Endothelial cell of umbilical vein (primary cell): ENCODE data around the gene EIF3J. TPM values are rescaled to one million over a fixed set of nuclear protein-coding genes. Genes with fewer than 3 reads are reported as not detected.

Experiments used
- BruUV-seq: library from RNA; stranded (reverse); fragments of 400-500 nt; replicated peaks from 2 replicates; lab custom pipeline; 2021; lab: Mats Ljungman, UMichigan
- CTCF ChIA-PET: fragments of 300-600, 350-600 bp; sonication (Branson Sonifier 250); formaldehyde crosslinking; loops from one replicate; lab custom pipeline; 2021; ENCODE audit warnings: antibody characterized with exemption, inconsistent platforms; lab: Charles Lee
- POLR2A ChIA-PET: fragments of 300-600, 350-600 bp; sonication (Branson Sonifier 250); formaldehyde crosslinking; loops from one replicate; lab custom pipeline; 2021; ENCODE audit warnings: antibody characterized with exemption, inconsistent platforms; lab: Charles Lee
- DNase-seq: peaks from one replicate; pipeline ENCODE4 v3.0.0-alpha.2; 2011; ENCODE audit warnings: low read depth, low spot score
- FAIRE-seq: peaks from 2 replicates; lab custom pipeline; 2011; peaks lifted over from hg19 to GRCh38; lab: Jason Lieb, UNC
- H2AFZ ChIP-seq: 2 replicates; pipeline ENCODE4 v1.6.0; 2012; ENCODE audit warnings: low read depth, low read length, control low read depth, inconsistent platforms
- H3K27ac ChIP-seq: 2 replicates; pipeline ENCODE4 v1.5.1; 2011; ENCODE audit warnings: low read depth, mild to moderate bottlenecking, control low read depth, low read length, moderate library complexity; ENCODE audit not compliant: insufficient read depth
- H3K27me3 ChIP-seq, 2 experiments: 2 replicates each; pipeline versions ENCODE4 v1.6.0 to v1.6.1; 2011; ENCODE audit warnings: low read length in 2 of 2, mixed read lengths in 1 of 2; ENCODE audit not compliant: control insufficient read depth in 2 of 2, insufficient read depth in 2 of 2
- H3K36me3 ChIP-seq, 2 experiments: 2 replicates in 1 of 2; 3 replicates in 1 of 2; pipeline ENCODE4 v1.5.1; 2011; ENCODE audit warnings: low read length in 2 of 2, mild to moderate bottlenecking in 1 of 2, moderate library complexity in 1 of 2; ENCODE audit not compliant: control insufficient read depth in 2 of 2, insufficient read depth in 2 of 2; ENCODE audit errors: extremely low read depth in 1 of 2
- H3K4me1 ChIP-seq: 3 replicates; pipeline ENCODE4 v1.5.1; 2011; ENCODE audit warnings: mild to moderate bottlenecking, low read length; ENCODE audit not compliant: control insufficient read depth, insufficient read depth; ENCODE audit errors: extremely low read depth
- H3K4me2 ChIP-seq: 2 replicates; pipeline ENCODE4 v1.6.1; 2011; ENCODE audit warnings: low read length, control low read depth, mixed read lengths; ENCODE audit not compliant: insufficient read depth
- H3K4me3 ChIP-seq, 3 experiments: fragments of 200-600 bp in 1 of 3; sonication (generic), shearing (Covaris generic) in 1 of 3; replicated peaks in 1 of 3; 2 replicates each; pipeline ENCODE4 v1.5.1; 2011 to 2016; ENCODE audit warnings: control low read depth in 3 of 3, low read length in 3 of 3, mild to moderate bottlenecking in 2 of 3, inconsistent platforms in 1 of 3, low read depth in 1 of 3, moderate library complexity in 1 of 3; ENCODE audit not compliant: insufficient read depth in 1 of 3
- H3K79me2 ChIP-seq: 2 replicates; pipeline ENCODE4 v1.6.0; 2012; ENCODE audit warnings: low read length, inconsistent platforms; ENCODE audit not compliant: control insufficient read depth, insufficient read depth
- H3K9ac ChIP-seq: replicated peaks from 2 replicates; pipeline ENCODE3; 2011; ENCODE audit warnings: low read length, control low read depth; ENCODE audit not compliant: insufficient read depth; ENCODE audit errors: extremely low read depth
- H3K9me1 ChIP-seq: replicated peaks from 3 replicates; pipeline ENCODE4 v1.6.0; 2011; ENCODE audit warnings: mild to moderate bottlenecking, low read length; ENCODE audit not compliant: control insufficient read depth, insufficient read depth; ENCODE audit errors: extremely low read depth
- H3K9me3 ChIP-seq: replicated peaks from 2 replicates; pipeline ENCODE4 v1.5.1; 2012; ENCODE audit warnings: low read length, inconsistent platforms; ENCODE audit not compliant: control insufficient read depth, insufficient read depth
- H4K20me1 ChIP-seq: replicated peaks from 2 replicates; pipeline ENCODE3; 2011; ENCODE audit warnings: mild to moderate bottlenecking, low read length; ENCODE audit not compliant: control insufficient read depth, insufficient read depth; ENCODE audit errors: extremely low read depth
- EZH2 ChIP-seq: IDR thresholded peaks from 2 replicates; pipeline ENCODE4 v1.6.1; 2012; ENCODE audit warnings: borderline replicate concordance, low read depth, mild to moderate bottlenecking, moderate library complexity, low read length, inconsistent platforms; ENCODE audit not compliant: severe bottlenecking
- FOS ChIP-seq: IDR thresholded peaks from 2 replicates; pipeline ENCODE4 v1.6.1; 2011; ENCODE audit warnings: mild to moderate bottlenecking, low read length, moderate library complexity, borderline replicate concordance; ENCODE audit not compliant: insufficient read depth
- GATA2 ChIP-seq: IDR thresholded peaks from 2 replicates; pipeline ENCODE4 v1.7.0; 2011; ENCODE audit warnings: low read depth, mild to moderate bottlenecking, moderate library complexity, mixed read lengths, low read length; ENCODE audit not compliant: insufficient read length, insufficient read depth
- JUN ChIP-seq: IDR thresholded peaks from 2 replicates; pipeline ENCODE4 v1.6.1; 2011; ENCODE audit warnings: borderline replicate concordance, low read depth; ENCODE audit not compliant: insufficient read length, insufficient read depth
- MYC ChIP-seq: IDR thresholded peaks from one replicate; pipeline ENCODE4 v1.6.1; 2011; ENCODE audit warnings: mild to moderate bottlenecking, low read depth, low read length
- POLR2A ChIP-seq: IDR thresholded peaks from 2 replicates; pipeline ENCODE4 v1.6.1; 2012; ENCODE audit warnings: low read depth, mild to moderate bottlenecking, control low read depth, low read length
- POLR2AphosphoS5 ChIP-seq: IDR thresholded peaks from 2 replicates; pipeline ENCODE4 v1.6.1; 2012; ENCODE audit warnings: low read depth, mild to moderate bottlenecking, control low read depth, low read length, moderate library complexity; ENCODE audit not compliant: insufficient read depth
- dilution Hi-C: fragments of 300-500 bp; cut with MboI; formaldehyde crosslinking; loops from one replicate; pipeline ENCODE4 v1.15.0; 2019; ENCODE audit warnings: low sequenced_read_pairs; ENCODE audit not compliant: extremely low pct_ligation_motif_present
- intact Hi-C: fragments of 100-400 bp; cut with micrococcal nuclease; formaldehyde crosslinking; loops from one replicate; pipeline ENCODE4 v1.10.0; 2022
- polyA plus RNA-seq, 4 experiments: library from polyadenylated mRNA; depleted of rRNA in 3 of 4; stranded (reverse) in 3 of 4; unstranded in 1 of 4; fragments of >200 nt; gene quantifications; 2 replicates each; pipeline versions ENCODE4 v1.2.1 to v1.2.3, GENCODE V29; 2011 to 2012; ENCODE audit warnings: missing spikeins in 1 of 4
- total RNA-seq: library from RNA; stranded (reverse); gene quantifications from 2 replicates; pipeline ENCODE4 v1.2.3, GENCODE V29; 2021
- TF ChIP-seq, protein P1 (sequence below): IDR thresholded peaks from 2 replicates; pipeline ENCODE4 v1.6.1; 2011; ENCODE audit not compliant: insufficient read depth, insufficient read length
- TF ChIP-seq, protein P2 (sequence below), 2 donors: IDR thresholded peaks; 1 replicate in 1 of 2; 2 replicates in 1 of 2; pipeline ENCODE4 v1.5.1; 2011; ENCODE audit warnings: low read length in 2 of 2, mild to moderate bottlenecking in 2 of 2, moderate library complexity in 2 of 2, control low read depth in 1 of 2, inconsistent platforms in 1 of 2, low read depth in 1 of 2; ENCODE audit not compliant: insufficient read depth in 1 of 2; ENCODE audit errors: extremely low read depth in 1 of 2

The EIF3J gene
- total and polyA plus RNA-seq, 2 donors (not counting 3 experiments of a cell fraction or from before 2014, with no cell fraction given), result 35.4 to 150 TPM

DNA sequence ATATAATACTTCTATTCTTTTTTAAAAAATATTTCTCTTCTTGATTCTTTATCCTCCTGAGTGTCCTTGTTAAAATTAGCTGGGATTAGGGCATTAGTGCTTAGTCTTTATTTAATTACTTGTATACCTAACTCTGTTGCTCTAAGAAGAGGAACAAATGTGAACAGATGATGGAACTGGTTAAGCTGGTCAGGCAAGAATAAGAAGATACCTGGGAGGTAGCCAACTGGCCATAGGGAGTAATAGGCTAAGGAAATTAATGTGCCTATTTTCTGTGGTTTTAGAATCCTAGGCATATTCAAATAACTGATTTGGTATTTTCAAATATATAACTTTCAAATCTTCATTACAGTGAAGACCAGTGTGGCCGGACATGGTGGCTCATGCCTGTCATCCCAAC is 54.4 kb downstream of the EIF3J start:
- CTCF ChIA-PET, result no interaction called here
- no peak overlapping the region for H3K27ac ChIP-seq
- no peaks in the 10 kb centered on the region for H3K9me1 ChIP-seq
- intact Hi-C loops (loop anchor here (5.0 kb wide), 2 partner anchors 331 to 446 kb away; no protein-coding TSS in a partner anchor), dilution Hi-C loops (loop anchor here (25.0 kb wide), 1 partner anchor 146 kb away; the partner anchor contains the start of gene TRIM69)
- POLR2A ChIA-PET, result no interaction called here
- H3K4me3 ChIP-seq, result no peak overlapping the region
- FAIRE-seq (no peak), DNase-seq (no peak)
- H3K4me1 ChIP-seq, result peaks cover 7% of the 10 kb centered on the region
- no peak overlapping the region for H2AFZ ChIP-seq
- H3K4me2 ChIP-seq, result no peak overlapping the region
- TF ChIP-seq FOS, result no peak
- TF ChIP-seq, protein P1, sequence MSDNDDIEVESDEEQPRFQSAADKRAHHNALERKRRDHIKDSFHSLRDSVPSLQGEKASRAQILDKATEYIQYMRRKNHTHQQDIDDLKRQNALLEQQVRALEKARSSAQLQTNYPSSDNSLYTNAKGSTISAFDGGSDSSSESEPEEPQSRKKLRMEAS, result no peak
- TF ChIP-seq GATA2, result no peak
- TF ChIP-seq POLR2AphosphoS5, result no peak
- TF ChIP-seq, protein P2, sequence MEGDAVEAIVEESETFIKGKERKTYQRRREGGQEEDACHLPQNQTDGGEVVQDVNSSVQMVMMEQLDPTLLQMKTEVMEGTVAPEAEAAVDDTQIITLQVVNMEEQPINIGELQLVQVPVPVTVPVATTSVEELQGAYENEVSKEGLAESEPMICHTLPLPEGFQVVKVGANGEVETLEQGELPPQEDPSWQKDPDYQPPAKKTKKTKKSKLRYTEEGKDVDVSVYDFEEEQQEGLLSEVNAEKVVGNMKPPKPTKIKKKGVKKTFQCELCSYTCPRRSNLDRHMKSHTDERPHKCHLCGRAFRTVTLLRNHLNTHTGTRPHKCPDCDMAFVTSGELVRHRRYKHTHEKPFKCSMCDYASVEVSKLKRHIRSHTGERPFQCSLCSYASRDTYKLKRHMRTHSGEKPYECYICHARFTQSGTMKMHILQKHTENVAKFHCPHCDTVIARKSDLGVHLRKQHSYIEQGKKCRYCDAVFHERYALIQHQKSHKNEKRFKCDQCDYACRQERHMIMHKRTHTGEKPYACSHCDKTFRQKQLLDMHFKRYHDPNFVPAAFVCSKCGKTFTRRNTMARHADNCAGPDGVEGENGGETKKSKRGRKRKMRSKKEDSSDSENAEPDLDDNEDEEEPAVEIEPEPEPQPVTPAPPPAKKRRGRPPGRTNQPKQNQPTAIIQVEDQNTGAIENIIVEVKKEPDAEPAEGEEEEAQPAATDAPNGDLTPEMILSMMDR (IDR thresholded peaks at IDR 0.05; ENCODE audit: extremely low read depth in 1 of 2, insufficient read depth in 1 of 2, low read depth in 1 of 2, low read length in 2 of 2), result no peak
- TF ChIP-seq POLR2A, result no peak
- TF ChIP-seq JUN, result no peak
- no peak for TF ChIP-seq MYC
- TF ChIP-seq EZH2, result no peak
- H4K20me1 ChIP-seq, result no peaks in the 10 kb centered on the region
- no peak overlapping the region for H3K9ac ChIP-seq
- no peaks in the 10 kb centered on the region for H3K79me2 ChIP-seq
- no peaks in the 10 kb centered on the region for H3K27me3 ChIP-seq
- no peaks in the 10 kb centered on the region for H3K9me3 ChIP-seq
- peaks cover 3 to 13% of the 10 kb centered on the region in 2 experiments for H3K36me3 ChIP-seq
- no TSS peak for BruUV-seq
